ENCODE data around the gene GOLGA1. TPM values are rescaled to one million over a fixed set of nuclear protein-coding genes. Genes with fewer than 3 reads are reported as not detected.

The GOLGA1 gene
- total and polyA plus RNA-seq, 10 of the 15 experiments (the other 5 are each of a cell fraction or from before 2014, with no cell fraction given), result 2.9 to 14.1 (median 8.1) TPM

DNA sequence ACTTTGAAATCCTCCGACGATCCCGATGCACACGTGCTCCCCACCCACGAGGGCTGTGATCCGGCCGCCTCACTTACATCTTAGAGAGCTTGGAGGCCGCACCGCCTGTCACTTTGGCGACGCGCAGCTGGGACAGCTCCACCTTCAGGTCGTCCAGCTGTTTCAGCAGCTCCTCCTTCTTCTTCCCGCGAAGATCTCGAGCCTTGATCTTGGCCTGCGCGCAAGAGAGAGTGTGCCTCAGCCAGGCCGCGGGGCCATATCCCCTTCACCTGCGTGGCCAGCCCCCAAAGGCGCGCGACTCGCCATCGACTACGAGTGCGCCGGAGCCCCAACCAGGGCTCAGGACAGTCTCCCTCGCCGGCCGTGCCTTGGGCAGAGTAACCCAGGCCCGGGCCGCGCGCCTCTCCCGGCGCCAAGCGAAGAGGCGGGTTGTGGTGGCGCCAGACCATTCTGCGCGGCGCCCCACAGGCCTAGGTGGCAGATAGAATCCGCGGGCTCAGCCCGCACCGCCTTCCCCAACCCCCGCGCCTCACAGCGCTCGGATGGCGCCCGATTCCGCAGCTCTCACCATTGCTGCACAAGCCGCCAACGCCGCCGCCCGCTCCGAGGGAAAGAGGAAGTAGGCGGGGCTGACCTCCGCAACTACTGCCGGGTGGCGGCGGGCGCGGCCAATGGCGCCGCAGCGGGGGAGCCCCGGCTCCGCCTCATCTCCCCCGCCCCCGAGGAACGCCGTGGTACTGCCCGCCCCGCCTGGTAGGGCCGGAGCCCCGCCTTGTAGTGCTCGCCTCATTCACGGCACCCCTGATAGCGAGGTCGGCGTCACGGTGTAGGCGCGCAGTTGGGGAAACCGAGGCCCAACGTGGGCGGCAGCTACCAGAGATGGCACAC is 79.3 kb downstream of the GOLGA1 start, which contains the start of the genes ARPC5L and RPL35 (continued):
- TF ChIP-seq, protein P1, sequence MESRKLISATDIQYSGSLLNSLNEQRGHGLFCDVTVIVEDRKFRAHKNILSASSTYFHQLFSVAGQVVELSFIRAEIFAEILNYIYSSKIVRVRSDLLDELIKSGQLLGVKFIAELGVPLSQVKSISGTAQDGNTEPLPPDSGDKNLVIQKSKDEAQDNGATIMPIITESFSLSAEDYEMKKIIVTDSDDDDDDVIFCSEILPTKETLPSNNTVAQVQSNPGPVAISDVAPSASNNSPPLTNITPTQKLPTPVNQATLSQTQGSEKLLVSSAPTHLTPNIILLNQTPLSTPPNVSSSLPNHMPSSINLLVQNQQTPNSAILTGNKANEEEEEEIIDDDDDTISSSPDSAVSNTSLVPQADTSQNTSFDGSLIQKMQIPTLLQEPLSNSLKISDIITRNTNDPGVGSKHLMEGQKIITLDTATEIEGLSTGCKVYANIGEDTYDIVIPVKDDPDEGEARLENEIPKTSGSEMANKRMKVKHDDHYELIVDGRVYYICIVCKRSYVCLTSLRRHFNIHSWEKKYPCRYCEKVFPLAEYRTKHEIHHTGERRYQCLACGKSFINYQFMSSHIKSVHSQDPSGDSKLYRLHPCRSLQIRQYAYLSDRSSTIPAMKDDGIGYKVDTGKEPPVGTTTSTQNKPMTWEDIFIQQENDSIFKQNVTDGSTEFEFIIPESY (IDR thresholded peaks at IDR 0.05), result no peak
- TF ChIP-seq MYC (IDR thresholded peaks at IDR 0.05; ENCODE audit: insufficient read depth, insufficient read length, insufficient replicate concordance, low read length, severe bottlenecking) (peak; percentile 78), NRF1 (conservative IDR thresholded peaks at IDR 0.05; ENCODE audit: low read depth, low read length) (no peak), FOXK2 (IDR thresholded peaks at IDR 0.05) (peak; percentile 95), SREBF2 (IDR thresholded peaks at IDR 0.05; ENCODE audit: low read length) (no peak), YY1 (IDR thresholded peaks at IDR 0.05; ENCODE audit: low read depth, low read length) (peak; percentile 89), TAF1 (IDR thresholded peaks at IDR 0.05; ENCODE audit: borderline replicate concordance, low read depth, low read length) (peak; percentile 99), CBFB (IDR thresholded peaks at IDR 0.05; ENCODE audit: low read depth) (peak; percentile 77), EP300 (IDR thresholded peaks at IDR 0.05; ENCODE audit: borderline replicate concordance in 1 of 2, control insufficient read depth in 1 of 2, low read depth in 2 of 2, low read length in 2 of 2) (no peak), RCOR1 (conservative IDR thresholded peaks at IDR 0.05; ENCODE audit: low read depth, low read length) (no peak), NFXL1 (IDR thresholded peaks at IDR 0.05; ENCODE audit: borderline replicate concordance) (no peak)
- TF ChIP-seq, protein P2, sequence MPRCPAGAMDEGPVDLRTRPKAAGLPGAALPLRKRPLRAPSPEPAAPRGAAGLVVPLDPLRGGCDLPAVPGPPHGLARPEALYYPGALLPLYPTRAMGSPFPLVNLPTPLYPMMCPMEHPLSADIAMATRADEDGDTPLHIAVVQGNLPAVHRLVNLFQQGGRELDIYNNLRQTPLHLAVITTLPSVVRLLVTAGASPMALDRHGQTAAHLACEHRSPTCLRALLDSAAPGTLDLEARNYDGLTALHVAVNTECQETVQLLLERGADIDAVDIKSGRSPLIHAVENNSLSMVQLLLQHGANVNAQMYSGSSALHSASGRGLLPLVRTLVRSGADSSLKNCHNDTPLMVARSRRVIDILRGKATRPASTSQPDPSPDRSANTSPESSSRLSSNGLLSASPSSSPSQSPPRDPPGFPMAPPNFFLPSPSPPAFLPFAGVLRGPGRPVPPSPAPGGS (IDR thresholded peaks at IDR 0.05; ENCODE audit: borderline replicate concordance, insufficient read depth, low read depth, low read length, poor library complexity, severe bottlenecking), result peak; percentile 31
- TF ChIP-seq, protein P3, sequence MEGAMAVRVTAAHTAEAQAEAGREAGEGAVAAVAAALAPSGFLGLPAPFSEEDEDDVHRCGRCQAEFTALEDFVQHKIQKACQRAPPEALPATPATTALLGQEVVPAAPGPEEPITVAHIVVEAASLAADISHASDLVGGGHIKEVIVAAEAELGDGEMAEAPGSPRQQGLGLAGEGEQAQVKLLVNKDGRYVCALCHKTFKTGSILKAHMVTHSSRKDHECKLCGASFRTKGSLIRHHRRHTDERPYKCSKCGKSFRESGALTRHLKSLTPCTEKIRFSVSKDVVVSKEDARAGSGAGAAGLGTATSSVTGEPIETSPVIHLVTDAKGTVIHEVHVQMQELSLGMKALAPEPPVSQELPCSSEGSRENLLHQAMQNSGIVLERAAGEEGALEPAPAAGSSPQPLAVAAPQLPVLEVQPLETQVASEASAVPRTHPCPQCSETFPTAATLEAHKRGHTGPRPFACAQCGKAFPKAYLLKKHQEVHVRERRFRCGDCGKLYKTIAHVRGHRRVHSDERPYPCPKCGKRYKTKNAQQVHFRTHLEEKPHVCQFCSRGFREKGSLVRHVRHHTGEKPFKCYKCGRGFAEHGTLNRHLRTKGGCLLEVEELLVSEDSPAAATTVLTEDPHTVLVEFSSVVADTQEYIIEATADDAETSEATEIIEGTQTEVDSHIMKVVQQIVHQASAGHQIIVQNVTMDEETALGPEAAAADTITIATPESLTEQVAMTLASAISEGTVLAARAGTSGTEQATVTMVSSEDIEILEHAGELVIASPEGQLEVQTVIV (IDR thresholded peaks at IDR 0.05; ENCODE audit: borderline replicate concordance, partially characterized antibody), result peak; percentile 34
- TF ChIP-seq, protein P4, sequence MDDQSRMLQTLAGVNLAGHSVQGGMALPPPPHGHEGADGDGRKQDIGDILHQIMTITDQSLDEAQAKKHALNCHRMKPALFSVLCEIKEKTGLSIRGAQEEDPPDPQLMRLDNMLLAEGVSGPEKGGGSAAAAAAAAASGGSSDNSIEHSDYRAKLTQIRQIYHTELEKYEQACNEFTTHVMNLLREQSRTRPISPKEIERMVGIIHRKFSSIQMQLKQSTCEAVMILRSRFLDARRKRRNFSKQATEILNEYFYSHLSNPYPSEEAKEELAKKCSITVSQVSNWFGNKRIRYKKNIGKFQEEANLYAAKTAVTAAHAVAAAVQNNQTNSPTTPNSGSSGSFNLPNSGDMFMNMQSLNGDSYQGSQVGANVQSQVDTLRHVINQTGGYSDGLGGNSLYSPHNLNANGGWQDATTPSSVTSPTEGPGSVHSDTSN (IDR thresholded peaks at IDR 0.05; ENCODE audit: insufficient replicate concordance, low read depth, low read length), result peak; percentile 21
- TF ChIP-seq, protein P5, sequence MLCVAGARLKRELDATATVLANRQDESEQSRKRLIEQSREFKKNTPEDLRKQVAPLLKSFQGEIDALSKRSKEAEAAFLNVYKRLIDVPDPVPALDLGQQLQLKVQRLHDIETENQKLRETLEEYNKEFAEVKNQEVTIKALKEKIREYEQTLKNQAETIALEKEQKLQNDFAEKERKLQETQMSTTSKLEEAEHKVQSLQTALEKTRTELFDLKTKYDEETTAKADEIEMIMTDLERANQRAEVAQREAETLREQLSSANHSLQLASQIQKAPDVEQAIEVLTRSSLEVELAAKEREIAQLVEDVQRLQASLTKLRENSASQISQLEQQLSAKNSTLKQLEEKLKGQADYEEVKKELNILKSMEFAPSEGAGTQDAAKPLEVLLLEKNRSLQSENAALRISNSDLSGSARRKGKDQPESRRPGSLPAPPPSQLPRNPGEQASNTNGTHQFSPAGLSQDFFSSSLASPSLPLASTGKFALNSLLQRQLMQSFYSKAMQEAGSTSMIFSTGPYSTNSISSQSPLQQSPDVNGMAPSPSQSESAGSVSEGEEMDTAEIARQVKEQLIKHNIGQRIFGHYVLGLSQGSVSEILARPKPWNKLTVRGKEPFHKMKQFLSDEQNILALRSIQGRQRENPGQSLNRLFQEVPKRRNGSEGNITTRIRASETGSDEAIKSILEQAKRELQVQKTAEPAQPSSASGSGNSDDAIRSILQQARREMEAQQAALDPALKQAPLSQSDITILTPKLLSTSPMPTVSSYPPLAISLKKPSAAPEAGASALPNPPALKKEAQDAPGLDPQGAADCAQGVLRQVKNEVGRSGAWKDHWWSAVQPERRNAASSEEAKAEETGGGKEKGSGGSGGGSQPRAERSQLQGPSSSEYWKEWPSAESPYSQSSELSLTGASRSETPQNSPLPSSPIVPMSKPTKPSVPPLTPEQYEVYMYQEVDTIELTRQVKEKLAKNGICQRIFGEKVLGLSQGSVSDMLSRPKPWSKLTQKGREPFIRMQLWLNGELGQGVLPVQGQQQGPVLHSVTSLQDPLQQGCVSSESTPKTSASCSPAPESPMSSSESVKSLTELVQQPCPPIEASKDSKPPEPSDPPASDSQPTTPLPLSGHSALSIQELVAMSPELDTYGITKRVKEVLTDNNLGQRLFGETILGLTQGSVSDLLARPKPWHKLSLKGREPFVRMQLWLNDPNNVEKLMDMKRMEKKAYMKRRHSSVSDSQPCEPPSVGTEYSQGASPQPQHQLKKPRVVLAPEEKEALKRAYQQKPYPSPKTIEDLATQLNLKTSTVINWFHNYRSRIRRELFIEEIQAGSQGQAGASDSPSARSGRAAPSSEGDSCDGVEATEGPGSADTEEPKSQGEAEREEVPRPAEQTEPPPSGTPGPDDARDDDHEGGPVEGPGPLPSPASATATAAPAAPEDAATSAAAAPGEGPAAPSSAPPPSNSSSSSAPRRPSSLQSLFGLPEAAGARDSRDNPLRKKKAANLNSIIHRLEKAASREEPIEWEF (IDR thresholded peaks at IDR 0.05; ENCODE audit: insufficient replicate concordance, low read depth, low read length), result no peak
